HUDEP-2 (cell line): ENCODE data around the gene SOX12.
"Not testable (repeated sequence)": the region's sequence is repeated elsewhere in the genome, so short reads cannot be mapped to it uniquely, and the experiment has no call there.

Experiments
- DNase-seq, 76 experiments: peaks; one replicate each; lab custom pipeline; 2025; ENCODE audit not compliant: unreplicated experiment in 76 of 76; lab: John Stamatoyannopoulos, UW

The SOX12 gene

DNA sequence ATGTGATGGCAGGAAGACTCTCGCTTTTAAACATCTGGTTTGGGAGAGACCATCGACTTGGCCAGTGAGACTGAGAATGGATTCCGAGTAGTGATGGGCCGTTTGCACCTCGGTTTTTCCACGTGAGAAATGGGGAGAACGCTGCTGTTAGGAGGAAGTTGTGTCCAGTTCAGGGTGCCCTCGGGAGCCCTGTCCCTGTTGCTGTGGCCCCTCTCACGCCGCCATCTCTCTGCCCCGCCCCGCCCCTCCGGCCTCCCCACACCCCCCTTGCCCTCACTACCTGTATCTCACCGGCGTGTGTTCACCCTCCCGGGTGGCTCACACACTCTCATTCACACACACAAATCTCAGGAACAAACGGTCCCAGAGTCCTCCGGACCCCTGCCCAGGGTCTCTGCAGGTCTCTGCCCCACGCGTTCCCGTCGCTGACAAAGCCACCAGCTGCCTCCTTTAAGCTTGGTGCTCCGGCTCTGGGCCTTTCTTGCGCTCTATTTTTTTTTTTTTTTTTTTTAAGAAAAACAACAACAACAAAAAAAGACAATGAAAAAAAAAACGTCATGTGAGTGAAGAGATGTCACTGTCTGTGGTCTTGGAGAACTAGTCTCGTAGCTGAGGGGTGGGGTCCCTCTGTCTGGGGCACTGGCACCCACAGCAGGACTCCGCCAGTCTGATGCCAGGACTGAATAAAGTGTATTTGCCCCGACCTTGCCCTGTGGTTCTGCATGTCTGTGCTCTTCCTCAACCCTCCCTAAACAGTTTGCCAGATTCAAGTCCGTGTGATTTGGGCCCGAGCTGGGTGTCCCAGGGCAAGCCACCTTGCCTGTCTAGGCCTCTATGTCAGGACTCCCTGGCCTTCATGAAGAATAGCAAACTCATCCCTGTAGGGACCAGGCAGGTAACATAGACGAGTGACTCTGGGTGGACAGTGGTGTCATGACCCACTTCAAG lies 2.9 kb downstream of the SOX12 start:
- peak in 1 of 76 experiments; percentile 9 for DNase-seq

DNA sequence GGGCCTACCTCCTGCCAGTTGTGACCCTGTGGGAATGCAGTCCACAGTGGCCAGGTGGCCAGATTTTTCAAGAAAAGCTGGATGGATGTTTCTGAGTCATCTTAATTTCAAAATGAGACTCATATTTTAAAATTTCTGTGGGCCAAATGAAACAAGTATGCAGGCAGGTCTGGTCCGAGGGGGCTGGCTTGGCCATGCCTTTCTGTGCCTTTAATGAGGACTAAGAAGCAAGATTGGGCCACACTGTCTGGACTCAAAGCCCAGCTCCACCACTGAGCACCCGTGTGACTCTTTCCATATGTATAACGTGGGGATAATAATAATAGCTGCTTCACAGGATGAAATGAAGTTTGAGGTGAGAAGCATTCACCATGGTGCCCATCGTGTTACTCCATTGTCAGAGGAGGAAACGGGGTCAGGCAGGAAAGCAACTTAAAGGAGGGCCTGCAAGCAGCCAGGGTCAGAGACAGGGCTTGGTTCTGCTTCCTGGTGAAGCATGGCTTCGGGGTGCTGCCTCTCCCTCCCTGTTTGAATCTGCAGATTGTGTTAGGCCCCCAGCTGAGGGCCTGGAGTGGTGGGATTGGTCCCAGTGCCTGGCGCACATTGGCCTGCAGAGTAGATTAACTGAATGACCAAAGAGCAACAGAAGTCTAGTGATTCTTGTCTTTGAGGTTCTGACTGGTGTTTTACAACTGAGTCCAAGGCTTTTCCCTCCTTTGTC lies 3.8 kb downstream of the SOX12 start:
- DNase-seq, result no peak

DNA sequence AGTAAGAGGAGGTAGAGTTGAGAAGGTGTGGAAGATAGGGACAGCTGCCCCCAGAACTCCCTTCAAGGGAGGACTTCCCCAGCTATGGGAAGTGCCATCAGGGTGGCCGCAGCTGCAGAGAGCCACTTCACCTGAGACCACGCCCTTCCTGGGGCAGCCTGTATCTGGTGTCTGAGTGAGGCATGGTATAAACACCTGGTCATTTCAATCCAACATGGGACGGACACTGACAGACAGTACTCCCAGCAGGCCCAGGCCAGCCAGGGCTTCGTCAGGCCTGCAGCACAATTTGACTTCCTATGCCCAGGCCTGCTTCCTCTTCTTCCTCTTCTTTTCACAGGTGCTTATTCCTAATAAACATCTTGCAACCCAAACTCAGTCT lies 4.5 kb downstream of the SOX12 start:
- DNase-seq, result no peak

DNA sequence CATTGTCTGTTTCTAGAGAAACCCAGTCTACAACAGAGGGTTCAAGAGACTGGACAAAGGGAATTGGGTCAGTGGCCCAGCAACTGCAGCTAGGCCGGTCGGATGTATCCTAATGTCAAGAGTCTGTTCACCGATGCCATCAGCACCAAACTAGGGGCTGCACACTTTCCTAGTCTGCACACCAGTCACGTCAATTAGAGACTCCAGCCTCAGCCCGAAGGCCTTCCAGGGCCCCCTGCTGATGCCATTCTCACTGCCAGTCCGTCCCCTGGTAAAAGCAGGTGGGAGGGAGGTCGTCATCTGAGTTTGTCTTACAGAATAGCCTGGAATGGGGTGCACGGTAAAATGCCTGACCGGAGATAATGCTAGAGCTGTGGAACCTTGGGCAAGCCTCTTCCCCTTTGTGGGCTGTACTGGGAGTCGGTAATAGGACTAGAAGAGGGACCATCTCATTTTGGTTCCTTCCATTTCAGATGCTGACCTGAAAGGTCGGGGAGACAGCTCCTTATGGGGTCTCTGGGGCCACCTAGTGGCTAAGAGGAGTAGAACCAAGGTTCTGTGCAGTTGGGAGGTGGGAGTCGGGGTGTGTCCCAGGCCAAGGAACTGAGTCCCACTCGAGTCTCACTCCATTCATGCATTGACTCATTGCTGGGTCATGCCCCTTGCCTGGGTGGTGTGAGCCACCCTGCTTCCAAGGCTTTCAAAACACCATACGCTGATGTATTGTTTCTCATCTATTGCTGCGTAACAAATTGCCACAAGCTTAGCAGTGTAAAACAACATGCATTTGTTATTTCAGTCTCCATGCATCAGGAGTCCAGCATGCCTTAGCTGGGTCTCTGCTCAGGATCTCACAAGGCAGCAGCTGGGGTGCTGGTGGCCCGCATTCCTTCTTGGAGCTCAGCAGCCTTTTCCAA lies 5.1 kb downstream of the SOX12 start:
- peak in 55 of 76 experiments; percentile 6 to 67 (median 33) for DNase-seq

DNA sequence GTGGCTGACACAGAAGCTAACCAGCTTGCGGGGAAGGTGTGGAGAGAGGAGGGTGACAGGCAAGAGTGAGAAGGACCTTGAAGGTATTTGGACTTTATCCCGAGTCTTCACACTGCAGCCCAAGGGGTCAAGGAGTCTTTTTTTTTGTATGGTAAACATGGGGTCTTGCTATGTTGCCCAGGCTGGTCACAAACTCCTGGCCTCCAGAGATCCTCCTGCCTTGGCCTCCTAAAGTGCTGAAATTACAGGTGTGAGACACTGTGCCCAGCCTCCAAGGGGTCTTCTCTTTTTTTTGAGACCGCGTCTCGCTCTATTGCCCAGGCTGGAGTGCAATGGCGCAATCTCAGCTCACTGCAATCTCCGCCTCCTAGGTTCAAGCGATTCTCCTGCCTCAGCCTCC lies 9.2 kb downstream of the SOX12 start:
- no peak for DNase-seq

DNA sequence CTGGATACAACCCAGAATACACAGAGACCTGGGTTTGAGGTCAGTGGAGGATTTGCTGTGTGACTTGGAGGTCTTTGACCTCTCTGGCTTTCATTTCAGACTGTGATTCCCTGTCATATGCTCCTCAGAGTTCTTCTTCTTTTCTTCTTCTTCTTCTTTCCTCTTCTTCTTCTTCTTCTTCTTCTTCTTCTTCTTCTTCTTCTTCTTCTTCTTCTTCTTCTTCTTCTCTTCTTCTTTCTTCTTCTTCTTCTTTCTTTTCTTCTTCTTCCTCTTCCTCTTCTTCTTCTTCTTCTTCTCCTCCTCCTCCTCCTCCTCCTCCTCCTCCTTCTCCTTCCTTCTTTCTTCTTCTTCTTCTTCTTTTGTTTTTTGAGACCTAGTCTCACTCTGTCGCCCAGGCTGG lies 10.7 kb downstream of the SOX12 start:
- not testable (repeated sequence) for DNase-seq

DNA sequence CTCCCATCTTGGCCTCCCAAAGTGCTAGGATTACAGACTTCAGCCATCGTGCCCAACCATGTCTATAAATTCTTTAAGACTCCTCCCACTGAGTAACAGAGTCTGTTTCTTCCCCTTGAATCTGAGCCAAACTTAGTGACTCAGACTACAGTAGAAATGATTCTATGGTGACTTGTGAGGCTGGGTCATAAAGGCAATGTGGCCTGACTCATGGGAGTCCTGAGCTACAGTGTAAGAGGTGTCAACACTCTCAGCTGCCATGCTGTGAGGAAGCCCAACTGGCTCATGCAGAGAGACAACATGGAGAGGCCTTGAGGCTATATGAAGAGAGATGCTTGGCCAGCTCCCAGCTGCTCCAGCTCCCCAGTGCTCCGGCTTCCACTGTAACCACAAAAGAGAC lies 16.3 kb downstream of the SOX12 start:
- peak in 26 of 76 experiments; percentile 7 to 63 (median 23) for DNase-seq

DNA sequence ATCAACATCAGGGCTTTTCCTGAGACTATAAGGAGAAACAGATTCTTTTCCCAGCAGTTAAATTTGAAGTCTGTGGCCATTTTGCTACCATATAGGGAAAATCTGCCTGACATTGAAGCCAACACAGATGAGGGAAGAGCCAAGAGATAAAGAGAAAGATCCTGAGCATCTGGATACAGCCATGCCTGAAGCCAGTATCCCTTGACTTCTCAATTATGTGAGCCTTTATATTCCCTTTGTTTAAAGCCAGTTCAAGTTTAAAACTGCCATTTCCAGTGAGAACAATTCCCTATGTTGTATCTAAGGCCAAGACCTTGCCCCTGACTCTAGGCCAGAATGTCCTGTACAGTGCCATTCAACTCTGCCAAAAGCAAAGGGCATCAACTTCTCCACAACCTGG lies 17.8 kb downstream of the SOX12 start:
- DNase-seq, result no peak

DNA sequence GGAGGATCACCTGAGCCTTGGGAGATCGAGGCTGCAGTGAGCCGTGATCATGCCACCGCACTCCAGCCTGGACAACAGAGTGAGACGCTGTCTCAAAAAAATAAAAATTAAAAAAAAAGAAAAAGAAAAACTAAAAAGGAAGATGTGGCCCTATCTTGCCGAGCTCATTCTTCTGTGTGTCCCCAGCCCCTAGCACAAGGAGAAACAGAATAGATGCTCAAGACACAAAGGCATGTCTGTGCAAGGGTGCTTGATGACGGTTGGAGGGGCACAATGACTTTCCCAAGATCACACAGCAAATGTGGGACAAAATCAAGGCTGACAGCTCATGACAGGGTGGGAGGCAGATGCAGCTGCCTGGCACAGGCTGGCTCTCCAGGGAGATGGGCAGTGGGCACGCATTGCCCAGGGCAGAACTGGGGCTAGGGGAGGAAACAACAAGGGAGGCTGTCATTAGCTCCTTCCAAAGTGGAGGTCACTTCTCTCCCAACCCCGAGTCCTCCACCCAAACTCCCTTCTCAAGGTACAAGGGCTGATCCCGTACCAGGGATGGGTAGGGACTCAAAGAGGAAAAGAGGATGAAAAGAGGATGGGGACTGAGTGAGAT lies 20.8 kb downstream of the SOX12 start:
- DNase-seq, result no peak

DNA sequence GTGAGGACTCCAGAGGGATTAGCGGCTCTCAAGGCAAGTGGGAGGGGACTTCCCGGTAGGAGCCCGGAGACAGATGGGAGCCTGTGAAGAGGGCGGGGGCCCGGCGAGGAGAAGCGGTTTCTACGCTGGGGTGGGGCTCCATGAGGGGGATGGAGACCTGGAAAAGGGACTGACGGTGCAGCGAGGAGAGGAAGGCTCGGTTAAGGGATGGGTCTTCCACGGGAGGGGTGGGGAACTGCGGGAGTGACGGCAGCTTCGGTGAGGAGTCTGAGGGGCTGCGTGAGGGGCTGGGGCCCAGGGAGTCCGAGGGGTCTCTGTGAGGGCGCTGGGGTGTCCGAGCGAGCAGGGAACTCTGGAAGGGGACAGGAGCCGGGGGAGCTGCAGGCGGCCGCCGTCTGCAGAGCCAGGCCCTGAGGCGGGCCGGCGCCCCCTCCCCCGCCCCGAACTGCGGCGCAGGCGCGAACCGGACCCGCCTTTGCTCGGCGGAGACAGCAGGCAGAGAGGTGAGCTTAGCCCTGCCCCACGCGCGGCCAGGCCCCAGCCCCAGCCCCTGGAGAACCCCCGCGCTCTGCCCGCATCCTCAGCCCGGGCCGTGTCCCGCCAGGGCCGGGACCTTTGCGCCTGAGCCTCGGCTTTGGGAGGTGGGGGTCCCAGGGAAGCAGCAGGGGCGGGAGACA lies 21.4 kb downstream of the SOX12 start, which contains the start of gene NRSN2:
Gene NRSN2, plus strand, starts transcription at position 472 of the 677 bp plus-strand sequence. CDS start 2,533 bp downstream, outside the sequence.
- DNase-seq, result peak in 4 of 76 experiments; percentile 4 to 30 (median 24)

DNA sequence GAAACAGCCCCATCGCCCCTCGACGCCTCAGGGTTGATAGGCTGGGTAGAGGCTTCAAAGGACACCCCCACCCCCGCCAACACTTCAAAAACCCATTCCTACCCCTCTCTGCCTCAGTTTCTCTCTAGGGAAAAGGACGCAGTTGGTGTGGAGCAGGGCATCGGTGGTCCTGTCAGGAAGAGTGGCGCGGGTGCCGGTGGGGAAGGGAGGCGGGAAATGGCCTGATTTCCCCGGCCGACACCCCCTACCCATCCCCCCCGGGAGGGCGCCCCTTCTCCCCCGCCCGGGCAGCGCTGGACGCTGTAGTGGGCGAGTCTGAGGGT lies 21.9 kb downstream of the SOX12 start:
- no peak for DNase-seq

DNA sequence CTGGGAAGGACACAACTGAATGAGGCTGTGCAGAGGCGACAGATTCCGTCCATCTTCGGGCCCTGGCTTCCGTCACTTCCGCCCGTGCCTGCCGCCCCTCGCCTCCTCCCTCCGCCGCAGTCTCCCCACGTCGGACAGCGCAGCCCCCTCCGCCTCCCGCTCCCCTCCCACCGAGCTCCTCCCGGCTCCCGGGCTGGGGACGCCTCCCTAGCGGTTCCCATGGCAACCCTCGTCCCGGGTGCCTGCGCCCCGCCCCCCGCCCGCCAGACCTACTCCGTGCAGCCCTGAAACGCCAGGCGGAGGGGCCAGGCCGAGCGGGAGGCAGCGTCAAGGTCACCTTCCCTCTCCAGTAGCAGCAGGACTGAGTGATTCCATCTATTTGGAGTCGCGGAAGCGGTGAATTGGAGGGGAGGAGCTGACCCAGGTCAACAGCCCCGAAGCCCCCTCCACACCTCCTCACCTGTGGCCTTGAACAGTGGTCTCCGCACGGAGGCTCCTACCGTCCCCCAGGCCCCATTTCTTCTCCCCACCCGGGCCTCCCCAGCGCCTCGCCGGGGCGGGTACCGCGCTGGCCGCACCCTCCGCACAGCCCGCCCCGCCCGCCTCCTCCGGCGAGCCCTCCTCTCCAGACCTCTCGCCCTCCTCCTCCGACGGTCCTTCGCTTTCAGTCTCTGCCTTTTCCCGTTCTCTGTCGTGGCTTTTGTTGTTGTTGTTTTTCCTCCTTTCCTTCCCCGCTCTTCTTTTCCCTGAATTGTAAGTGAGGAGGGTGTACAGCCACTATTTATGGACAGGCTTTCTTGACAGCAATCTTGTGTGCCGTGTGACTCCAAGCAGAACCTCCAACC lies 22.5 kb downstream of the SOX12 start:
- DNase-seq, result peak in 73 of 76 experiments; percentile 19 to 95 (median 81)

DNA sequence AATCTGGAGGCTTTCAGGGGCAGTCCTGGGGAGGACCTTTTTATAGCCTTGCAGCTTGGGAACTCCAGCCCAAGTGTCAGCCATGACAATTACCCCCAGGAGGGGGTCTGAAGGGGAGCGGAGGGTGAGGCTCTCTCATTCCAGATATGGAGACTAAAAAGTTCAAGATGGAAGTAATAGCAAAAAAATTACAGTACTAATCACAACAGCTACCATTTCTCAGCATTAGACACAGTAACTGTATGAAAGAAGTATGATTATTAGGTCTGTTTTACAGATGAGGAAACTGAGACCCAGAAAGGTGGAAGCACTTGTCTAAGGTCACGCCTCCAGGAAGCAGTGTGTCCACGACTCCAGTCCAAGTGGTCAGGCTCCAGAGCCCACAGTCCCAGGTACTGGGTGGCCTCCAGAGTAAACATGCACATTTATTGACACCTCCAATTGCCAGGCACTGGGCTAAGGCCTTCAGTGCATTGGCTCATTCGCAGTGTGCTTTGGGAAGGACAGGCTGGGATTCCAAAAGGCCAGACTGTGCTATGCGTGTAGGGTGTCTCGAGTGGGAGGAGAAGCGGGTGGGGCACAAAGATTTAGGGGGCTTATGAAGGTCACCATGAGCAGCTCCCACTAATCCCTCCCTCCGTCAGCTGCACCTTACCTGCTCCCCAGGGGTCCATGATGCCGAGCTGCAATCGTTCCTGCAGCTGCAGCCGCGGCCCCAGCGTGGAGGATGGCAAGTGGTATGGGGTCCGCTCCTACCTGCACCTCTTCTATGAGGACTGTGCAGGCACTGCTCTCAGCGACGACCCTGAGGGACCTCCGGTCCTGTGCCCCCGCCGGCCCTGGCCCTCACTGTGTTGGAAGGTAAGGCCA lies 23.9 kb downstream of the SOX12 start:
- DNase-seq, result no peak

DNA sequence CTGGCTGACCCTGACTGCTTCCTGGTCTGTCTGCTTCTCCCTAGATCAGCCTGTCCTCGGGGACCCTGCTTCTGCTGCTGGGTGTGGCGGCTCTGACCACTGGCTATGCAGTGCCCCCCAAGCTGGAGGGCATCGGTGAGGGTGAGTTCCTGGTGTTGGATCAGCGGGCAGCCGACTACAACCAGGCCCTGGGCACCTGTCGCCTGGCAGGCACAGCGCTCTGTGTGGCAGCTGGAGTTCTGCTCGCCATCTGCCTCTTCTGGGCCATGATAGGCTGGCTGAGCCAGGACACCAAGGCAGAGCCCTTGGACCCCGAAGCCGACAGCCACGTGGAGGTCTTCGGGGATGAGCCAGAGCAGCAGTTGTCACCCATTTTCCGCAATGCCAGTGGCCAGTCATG lies 27.8 kb downstream of the SOX12 start:
- DNase-seq, result no peak

DNA sequence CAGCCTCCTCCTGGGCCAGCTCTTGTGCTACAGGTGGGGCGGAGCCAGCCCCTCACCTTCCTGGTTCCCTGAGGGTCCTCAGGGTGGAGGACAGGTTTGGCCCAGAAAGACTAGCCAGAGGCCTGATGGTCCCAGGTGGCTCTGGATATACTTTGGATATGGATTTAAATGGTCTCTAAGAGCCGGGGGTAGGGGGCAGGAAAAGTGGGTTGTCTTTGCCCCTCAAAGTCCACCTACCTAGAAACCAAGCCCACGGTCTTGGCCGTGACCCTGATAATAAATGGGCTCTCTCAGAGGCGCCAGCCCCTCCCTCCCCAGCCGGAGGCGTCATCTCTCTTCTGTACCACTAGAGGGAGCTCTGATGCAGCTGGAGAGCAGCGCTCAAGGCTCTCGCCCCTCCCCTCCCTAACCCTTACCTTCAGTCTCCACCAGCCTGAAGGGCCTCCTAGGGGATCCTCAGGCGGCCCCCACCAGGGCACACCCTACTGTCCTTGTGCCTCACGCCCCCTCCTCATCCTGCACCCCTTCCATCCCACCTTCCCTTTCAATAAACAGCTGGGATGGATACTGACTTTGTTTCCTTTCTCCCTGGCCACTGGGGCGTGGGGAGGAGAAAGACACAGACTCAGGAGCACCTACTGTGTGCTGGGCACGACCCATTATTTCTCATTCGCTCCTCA lies 29.1 kb downstream of the SOX12 start:
- peak in 65 of 76 experiments; percentile 8 to 81 (median 54) for DNase-seq

DNA sequence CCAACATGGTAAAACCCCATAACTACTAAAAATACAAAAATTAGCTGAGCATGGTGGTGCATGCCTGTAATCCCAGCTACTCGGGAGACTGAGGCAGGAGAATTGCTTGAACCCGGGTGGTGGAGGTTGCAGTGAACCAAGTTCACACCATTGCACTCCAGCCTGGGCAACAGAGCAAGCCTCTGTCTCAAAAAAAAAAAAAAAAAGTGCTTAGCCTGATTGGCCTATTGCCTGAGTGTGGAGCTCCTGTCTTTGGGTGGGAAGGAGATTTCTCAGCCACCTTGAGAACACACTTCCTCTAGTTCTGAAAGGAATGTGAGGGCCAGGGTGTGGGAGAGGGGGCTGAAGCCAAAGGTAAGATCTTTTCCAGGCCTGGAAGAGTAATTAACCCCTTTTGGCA lies 30.8 kb downstream of the SOX12 start:
- DNase-seq, result not testable (repeated sequence)

DNA sequence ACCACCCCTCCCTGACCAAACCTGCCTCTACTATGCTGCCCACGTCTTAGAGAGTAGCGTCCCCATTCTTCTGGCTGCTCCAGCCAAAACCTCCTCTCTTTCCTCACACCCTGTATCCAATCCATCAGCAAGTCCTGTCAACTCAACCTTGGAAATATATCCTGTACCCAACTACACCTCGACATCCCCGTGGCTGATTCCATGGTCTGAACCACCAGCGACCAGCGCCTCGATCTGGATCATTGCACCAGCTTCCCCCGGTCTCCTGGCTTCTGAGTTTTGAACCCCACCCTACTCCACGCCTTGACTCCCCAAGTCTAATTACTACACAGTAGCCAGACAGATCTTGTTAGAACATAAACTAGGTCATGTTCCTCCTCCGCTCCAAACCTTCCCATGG lies 31.4 kb downstream of the SOX12 start:
- DNase-seq, result no peak
